Stimulated activated naive CD4-positive, alpha-beta T cell (primary cell): Measurements from ENCODE around the gene TM4SF4.

Experiments used
- DNase-seq, 6 experiments: peaks; one replicate each; lab custom pipeline; 2025; lab: John Stamatoyannopoulos, UW

TM4SF4 gene

DNA sequence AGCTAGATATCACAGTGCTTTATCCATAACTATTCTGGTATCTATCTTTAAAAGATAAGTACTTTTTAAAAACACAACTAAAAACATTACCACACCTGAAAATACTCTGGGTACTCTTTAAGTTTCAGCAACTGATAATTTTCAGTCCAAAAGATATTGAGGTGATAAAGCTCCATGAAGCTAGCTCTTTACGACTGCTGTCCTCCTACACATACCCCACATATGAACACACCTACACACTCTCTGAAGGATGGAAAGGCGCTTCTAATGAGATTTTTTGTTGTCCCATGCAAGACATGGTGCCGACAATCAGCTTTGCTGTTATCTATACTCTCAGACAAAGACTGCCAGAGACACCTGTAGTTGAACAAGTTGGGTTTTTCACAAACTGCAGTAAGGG lies 19.1 kb upstream of the TM4SF4 start:
- DNase-seq = no peak

DNA sequence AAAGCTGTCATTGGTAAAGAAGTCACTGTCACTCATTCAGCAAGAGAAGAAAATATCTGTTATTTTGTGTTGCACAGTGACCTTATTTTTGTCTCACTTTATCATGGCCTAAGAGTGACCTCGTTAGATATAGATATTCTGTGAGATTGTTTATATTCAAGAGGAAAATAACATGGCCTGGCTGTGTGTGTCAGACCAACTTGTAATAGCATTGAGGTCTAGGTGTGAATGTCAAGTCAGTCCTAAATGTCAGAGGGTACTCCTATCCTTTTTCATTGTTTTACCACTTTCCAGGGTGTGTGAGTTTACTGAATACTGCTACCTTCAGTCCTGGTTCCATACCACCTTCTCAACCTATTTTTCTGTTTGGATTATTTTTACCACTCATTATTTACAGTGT lies 18.5 kb upstream of the TM4SF4 start:
- DNase-seq = no peak

DNA sequence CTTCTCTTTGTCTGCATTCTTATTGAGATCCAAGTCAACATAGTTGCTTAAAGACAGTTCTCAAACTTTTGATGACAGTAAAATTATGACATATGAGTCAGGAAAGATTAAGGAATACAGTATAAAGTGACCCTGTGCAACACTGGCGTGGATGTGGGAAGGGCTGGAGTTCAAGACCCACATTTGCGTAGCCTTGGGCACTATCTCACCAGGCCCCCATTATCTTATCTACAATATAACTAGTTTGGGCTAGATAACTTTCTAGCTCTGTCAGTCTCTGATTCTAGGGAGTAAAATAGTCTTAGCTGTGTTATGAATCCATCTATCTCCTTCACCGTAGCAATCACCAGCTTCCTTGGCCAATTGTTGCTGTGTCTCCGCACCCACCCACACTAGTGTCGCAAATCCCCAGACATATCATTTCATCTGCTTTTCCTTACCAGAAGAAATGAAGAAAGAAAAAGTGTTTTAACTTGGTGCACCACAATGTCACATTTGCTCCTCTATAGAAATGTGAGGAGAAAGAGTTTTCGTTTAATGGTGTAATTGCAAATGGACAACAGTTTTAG lies 14.9 kb upstream of the TM4SF4 start:
- no peak for DNase-seq

DNA sequence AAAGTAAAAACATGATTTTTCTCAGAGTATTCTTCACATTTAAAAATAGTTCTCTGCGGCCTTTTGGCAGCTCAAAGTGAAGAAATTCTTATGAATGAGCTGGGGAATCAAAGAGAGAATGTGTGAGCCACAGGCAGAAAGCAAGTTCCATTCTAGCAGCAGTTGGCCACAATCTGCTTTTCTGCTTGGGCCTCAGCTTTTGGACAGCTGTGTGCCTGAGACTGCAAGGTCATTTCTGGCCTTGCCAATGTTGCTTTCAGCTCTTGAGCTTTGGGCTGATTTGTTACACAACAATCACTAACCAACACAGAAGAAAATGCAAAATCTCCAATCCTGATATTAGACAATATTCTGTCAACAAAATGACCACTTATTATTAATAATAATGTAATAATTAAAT lies 14.4 kb upstream of the TM4SF4 start:
- no peak for DNase-seq

DNA sequence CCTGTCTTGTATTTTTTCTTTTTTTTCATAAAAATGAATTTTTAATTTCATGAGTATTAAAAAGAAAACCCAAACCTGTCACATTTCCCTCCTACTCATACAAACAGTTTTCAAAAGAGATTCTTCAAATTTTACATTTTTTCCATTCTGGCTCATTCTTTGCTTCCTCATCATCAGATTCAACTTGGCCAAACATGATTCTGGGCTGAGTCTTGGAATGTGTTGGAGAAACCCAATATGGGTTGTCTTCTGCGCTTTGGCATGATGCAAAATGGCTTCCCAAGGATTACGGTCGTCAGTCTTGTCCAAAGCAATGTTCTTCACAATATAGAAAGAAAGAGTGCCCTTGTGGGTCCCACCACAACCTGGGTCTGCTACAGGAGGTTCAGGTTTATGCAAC lies 12.4 kb upstream of the TM4SF4 start:
- DNase-seq = no peak

DNA sequence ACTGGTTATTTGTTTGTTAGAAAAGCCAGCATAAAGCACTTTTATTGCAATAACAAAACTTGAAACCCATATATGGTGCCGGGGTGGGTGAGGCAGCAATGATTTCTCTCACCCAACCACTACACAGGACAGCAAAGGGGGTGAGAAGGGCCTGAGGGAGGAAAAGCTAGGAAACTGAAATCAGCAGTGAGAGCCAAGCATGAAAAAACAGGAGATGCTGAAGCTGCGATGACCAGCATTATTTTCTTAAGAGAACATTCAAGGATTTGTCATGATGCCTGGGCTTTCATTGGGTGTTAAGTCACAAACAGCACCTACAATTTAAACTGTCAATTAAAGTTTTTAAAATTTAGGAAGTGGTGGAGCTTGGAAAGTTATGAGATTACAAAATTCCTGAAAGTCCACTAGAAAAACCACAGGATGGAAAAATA lies 11.9 kb upstream of the TM4SF4 start:
- no peak for DNase-seq

DNA sequence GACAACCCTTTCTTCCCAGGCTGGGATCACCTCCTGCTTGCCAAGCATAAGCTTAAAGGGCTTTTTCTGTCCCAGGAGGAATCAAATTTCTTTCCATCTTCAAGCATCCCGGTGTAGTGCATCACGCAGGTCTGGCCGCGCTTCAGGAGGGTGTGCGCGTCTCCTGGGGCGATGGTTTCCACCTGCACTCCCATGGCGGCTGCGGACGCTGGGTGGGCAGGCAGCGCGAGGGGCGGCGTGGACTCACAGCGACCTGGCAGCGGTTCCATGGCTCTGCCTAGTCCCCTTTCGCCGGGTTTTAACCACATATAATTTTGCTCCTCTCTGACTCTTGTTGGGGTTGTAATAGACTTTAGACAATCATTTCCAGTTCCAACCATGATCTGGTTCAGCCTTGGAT lies 10.6 kb upstream of the TM4SF4 start:
- DNase-seq = no peak

DNA sequence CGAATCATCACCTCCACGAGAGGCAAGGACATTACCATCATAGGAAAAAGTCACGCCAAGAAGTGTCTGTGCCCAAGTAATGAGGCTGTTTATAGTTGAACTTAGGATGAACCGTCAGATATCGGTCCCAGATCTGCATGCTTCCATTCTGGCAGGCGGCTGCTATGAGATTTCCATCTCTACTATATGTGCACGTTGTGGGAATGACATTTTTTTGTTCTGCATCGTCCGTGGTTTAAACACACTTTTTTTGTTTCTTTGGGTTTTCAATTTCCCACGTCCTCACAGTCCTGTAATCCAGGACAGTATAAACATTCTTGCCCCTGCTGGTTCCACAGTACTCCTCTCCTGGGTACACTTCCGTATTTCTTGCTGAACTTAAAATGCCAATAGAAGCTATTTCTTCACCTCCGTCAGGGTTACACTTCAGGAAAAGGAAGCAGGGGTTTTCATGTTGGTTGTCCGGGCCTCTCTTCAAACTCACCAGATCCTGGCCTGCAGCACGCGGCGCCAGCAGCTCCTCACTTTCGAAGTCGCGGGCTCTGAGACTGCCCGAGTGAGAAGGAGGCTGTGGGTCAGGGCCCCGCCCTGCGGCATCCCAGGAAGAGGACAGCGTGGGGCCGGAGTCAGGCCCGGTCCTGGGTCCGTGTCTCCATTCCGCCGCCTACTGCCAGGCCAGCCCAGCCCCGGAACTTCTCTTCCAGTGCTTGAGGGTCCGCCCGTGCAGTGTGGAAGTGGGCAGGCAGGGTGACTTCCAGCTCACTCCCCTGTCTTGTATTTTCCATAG lies 9.8 kb upstream of the TM4SF4 start:
- DNase-seq = no peak

DNA sequence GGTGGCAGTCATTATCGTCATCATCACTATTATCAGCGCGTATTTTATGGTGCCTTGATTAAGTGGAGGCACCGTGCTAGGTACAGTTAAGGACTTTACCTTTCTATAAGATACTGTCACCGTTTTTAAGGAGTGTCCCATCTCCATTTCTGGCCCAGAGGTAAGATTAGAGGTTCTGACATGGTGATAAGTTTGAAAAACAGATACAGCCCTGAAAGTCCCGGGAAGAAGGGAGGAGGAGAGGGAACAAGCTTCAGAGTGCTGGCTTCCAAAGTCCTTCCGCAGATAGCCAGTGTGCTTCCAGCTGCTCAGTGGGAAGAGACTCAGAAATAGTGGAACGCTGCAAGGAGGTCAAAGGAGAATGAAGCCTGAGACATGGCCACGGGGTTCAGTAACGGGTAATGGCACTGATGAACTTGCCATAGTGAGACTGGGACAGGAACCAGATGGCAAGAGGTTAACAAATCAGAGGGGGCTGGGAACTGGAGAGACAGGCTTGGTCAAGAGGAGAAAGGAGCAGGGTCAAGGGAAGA lies 9.1 kb upstream of the TM4SF4 start:
- DNase-seq = no peak

DNA sequence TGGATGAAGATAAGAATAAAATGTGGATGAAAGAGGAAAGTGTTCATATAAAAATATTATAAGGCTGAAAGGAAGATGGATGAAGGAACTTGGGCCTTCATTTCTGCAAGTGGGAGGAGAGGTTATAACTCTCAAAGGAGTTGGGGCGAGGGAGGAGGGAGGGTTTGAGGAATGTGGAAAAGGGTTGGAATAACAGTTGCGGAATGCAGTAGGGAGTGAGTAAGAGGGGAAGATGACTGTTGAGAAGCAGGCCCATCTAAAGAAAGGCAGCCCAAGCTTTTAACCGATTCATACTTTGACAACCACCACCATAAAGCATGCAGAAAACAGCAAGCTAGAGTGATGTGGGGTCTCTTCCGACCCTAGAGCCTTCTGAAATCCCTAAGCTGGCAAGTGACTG lies 8.3 kb upstream of the TM4SF4 start:
- DNase-seq = no peak

DNA sequence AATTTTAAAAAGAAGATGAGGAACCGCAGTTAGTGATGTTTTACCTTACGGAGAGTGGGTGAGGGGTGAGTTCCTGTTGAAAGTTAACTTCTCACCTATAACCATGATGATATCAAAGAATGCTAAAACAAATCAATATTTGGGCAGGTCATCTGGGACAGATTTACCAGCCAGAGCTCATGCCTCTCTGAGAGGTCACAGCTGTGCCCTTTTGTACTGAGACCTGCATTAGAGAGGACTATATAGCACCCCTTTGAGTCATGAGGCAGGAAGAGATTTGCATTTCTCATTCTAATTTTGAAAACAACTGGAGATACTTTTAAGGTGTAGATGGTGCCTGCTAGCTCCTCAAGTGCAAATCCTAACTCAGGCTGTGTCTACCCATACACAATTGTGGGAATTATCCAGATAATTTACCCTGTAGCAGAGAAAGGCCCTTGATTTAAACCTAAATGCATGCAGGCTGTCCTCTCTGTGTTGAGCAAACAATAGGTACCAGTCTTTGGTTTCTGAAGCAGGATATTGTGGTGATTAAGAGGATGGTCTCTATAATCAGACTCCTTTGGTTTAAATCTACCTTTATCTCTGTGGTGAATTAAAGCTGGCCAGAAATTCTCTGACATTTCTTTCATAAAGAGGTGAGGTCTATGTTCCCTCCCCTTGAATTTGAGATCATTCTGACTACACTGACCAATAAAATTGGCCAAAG lies 5.8 kb upstream of the TM4SF4 start:
- no peak for DNase-seq

DNA sequence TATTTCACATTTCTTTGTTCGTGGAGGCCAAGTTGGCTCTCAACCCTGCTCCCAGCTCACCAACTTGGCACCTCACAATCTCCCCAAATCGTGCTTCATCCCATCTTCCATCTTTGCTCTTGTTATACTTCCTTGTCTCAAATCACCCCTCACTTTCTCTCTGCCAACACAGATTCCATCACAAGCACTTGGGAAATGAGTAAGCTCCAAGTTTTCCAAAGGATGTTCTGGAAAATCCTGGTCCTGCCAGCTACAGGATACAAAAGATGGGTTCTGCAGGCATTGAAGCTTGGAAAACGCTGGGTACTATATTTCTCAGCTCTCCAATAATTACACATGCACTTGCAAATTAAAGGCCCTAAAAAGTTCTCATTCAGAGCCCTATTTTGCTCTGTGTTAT lies 4.1 kb upstream of the TM4SF4 start:
- no peak for DNase-seq

DNA sequence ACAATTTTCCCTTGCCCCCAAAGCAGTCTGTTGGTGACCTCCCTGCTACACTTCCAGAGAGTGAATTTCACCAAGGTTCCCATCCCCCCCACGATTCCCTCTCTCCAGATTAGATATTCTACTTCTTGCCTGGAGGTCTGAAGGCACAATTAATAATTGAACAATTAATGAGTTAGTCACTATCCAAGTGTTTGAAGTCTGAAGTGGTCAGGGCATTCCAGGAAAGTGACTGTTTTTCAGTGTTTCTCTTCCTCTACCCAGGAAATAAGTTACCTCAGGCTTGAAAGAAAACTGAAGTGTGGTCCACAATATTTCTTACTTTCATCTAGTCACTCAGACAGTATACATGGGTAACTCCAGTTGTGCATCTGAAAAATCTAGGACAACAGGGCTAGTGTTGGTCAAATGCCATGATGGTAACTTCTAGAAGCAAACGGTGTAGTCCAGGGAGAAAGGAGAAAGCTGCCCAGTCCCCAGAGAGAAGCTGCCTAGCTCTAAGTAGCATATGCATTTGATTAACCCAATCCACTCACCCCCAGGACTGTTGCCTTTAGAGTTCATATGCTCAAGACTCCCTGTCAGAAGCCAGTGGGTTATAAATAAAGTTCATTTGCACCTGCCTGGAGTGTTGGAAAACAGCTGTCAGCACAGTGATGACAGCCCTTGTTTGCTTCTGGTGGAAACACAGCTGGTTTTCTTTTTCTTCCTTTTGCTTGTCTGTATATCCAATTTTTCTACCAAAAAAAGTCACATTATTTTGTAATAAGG lies 2.3 kb upstream of the TM4SF4 start:
- DNase-seq = no peak

DNA sequence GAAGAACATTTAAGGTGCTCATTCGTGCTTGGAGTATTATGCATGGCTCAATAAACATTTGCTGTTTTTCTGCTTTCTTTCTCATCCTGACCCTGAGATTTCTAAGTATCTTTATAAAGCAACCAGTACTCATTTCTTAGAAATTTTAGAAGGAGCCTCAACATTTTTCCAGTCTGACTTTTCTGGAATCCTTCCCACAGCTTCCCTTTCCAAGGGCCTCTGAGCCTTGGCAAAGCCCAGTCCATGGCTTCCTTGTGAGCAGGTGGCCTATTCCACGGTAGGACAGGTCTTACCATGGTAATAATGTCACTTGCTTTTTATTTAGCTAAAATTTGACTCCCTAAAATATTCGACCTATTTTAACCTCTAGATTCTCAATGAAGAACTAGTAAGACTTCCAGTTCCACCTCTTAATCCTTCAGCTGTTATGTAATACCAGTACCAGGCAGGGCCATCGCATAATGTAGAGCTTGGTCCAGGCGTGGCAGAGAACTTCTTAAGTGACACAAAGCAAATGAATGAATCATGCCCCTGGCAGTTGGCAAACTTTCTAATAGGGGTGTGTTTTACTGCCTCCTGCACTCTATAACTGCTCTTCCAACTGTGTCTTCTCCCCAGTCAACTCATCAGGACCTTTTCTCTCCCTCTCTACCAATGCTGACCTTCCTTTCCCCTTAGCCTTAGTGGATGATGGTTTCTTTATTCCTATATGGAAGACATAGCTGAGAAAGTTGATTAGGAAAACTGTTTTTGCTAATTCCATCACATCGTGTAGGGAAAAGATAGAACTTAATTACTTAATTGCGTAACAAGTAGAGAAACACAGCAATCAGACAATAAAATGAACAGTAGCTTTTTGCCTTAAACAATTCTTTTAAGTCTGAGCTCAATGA lies 894 bp upstream of the TM4SF4 start:
- DNase-seq = no peak

DNA sequence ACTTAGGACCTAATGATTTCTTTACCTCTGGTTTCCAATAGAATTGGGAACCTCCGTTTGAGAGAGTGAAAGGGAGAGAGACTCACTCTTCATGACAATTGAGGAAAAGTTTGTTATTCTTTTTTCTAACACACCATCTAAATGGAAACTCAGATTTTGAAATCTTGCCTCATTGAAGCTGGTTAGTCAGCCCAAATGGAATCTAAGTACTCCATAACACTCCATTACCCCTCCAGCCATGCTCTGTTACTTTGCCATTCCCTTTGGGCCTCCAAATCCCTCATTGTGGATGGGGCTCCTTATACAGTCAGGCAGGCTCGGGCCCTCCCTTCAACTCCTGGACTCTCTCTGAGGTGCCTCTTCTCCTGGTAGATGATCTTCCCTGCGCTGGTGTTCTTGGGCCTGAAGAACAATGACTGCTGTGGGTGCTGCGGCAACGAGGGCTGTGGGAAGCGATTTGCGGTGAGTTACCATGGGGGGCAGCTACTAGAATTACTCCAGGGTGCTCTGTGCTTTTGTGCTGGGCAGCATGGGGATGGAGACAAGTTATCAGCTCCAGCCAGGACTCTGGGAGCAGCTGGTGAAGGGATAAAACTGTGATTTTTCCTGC lies 1.1 kb downstream of the TM4SF4 start:
- no peak for DNase-seq

DNA sequence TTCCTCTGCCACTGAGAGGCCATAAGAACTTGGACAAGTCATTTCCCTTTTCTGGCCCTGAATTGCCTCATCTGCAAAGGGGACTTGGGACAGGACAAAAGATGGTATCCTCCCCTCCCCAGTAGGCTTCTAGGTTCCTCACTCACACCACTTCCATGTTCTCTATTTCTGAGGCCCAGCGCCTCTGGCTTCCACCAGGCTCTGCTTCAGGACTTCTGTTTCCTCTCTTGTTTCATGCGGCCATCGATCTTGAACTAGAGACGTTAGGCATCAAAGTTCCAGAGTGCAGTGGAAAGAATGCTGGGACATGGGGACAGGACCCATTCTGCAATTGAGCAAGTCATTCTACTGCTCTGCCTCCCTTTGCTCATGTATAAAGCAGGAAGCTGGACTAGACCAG lies 1.7 kb downstream of the TM4SF4 start:
- no peak for DNase-seq

DNA sequence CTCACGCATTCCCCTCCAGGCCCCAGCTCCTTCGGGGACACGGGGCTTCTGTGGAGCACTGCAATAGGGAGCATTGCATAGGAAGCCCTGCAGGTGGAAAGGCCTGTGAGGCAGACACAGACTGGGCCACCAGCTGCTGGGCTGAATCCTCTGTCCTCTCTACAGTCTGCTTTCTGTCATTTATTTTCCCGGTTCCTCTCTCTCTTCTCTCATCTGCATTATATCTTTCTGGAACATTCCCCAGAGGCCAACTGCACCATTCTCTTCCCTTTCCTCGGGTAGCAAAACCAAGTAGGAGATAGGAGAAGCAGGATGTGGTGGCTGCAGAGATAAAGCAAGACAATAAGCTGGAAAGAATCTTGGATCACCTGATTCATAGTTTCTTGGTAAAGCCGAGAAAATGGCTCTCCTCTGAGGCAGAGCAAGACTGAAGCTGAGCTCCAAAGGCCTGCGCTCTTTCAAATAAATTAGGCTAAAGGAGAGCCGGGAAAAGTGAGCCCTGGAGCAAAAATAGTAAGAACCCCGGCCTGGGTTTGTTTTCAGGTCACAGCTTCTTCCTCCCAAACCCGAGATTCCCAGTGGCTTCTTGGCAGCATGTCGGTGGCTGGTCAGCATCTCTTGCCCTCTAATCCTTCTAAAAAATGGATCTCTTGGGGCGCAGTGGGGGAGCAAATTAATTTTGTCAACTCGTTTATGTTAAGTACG lies 5.3 kb downstream of the TM4SF4 start:
- no peak for DNase-seq

DNA sequence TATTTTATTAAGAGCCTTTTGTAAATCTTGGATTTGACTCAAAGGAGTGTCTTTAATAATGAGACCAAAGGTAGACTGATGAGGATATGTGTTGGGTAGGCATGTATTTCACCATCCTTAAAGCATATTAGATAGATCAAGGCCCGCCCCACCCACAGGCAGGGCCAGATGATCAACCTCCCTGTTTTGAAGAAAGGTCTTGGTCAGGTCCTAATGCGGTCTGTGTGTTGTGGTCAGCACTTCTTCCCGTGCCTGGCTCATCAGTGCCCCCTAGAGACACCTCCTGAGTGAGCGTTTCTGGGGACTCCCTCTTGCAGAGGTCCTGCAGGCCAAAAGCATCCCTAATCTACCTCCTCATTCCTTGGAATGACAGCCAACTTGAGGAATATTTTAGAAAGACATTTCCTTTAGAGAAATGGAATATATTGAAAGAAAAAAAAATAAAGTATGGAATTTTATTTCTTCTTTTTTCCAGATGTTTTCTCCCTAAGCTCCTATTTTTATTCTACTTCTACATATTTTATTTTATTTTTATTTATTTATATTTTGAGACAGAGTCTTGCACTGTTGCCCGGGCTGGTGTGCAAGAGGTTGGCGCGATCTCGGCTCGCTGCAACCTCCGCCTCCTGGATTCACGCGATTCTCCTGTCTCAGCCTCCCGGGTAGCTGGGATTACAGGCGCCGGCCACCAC lies 6.0 kb downstream of the TM4SF4 start:
- no peak for DNase-seq

DNA sequence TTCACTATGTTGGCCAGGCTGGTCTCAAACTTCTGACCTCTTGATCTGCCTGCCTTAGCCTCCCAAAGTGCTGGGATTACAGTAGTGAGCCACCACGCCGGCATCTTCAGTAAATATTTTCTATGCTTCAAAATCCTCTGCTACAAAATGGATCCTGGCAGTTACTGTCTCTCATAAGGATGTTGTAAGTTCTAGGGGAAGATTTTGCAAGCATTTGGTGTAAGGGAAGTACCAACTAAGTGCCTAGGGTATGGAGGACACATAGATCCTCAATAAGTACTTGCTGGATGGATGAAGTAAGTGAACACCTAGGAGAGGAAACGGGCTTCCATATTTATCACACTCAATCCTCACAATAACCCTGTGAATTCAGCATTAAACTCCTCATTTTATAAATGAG lies 6.6 kb downstream of the TM4SF4 start:
- DNase-seq = no peak

DNA sequence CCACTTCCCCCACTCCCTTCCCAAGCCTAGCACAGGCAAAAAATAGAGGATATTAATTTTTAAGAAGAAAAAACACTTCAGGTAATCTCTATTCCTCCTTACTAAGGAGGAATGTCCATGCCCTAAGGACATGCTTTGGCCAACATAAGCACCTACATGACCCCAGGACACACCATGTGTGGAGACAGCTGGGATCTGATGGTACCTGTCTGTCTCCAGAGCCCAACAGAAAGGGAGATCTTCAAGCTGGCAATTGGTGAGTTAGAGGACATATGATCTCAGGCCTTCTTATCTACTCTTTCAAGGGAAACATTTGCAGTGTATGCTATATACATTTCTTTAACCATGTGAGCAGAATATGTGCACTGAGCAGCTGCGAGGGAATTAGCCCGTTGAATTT lies 7.0 kb downstream of the TM4SF4 start:
- DNase-seq = no peak
